ENCODE data around the gene GALNT2. TPM values are rescaled to one million over a fixed set of nuclear protein-coding genes. Genes with fewer than 3 reads are reported as not detected.

Gene GALNT2
- total RNA-seq, 1 donor from 2014 or later = 81.6 TPM

GRCh38 chr1:230222678-230223077 lies 155.6 kb downstream of the GALNT2 start:
- no peak for DNase-seq (ENCODE audit: extremely low read depth, low read depth, low spot score)

- no peak for DNase-seq (ENCODE audit: extremely low read depth, low read depth, low spot score)
Observed at GRCh38 chr1:230224101-230224960, 157.3 kb downstream of the GALNT2 start.

GRCh38 chr1:230226007-230226800 lies 159.2 kb downstream of the GALNT2 start:
- DNase-seq (ENCODE audit: extremely low read depth, low read depth, low spot score) = no peak

- no peak for DNase-seq (ENCODE audit: extremely low read depth, low read depth, low spot score)
Observed at GRCh38 chr1:230226814-230227213, 159.8 kb downstream of the GALNT2 start.

- DNase-seq (ENCODE audit: extremely low read depth, low read depth, low spot score) = no peak
Observed at GRCh38 chr1:230228236-230228897, 161.3 kb downstream of the GALNT2 start.

GRCh38 chr1:230230273-230230672 lies 163.2 kb downstream of the GALNT2 start:
- no peak for DNase-seq (ENCODE audit: extremely low read depth, low read depth, low spot score)

GRCh38 chr1:230230948-230231773 lies 164.1 kb downstream of the GALNT2 start:
- no peak for DNase-seq (ENCODE audit: extremely low read depth, low read depth, low spot score)

GRCh38 chr1:230231774-230232145 lies 164.7 kb downstream of the GALNT2 start:
- DNase-seq (ENCODE audit: extremely low read depth, low read depth, low spot score) = no peak

GRCh38 chr1:230232371-230232771 lies 165.3 kb downstream of the GALNT2 start:
- no peak for DNase-seq (ENCODE audit: extremely low read depth, low read depth, low spot score)

- DNase-seq (ENCODE audit: extremely low read depth, low read depth, low spot score) = no peak
Observed at GRCh38 chr1:230233786-230234185, 166.7 kb downstream of the GALNT2 start.

GRCh38 chr1:230235876-230236275 lies 168.8 kb downstream of the GALNT2 start:
- no peak for DNase-seq (ENCODE audit: extremely low read depth, low read depth, low spot score)

GRCh38 chr1:230236301-230237008 lies 169.4 kb downstream of the GALNT2 start:
- no peak for DNase-seq (ENCODE audit: extremely low read depth, low read depth, low spot score)

- no peak for DNase-seq (ENCODE audit: extremely low read depth, low read depth, low spot score)
Observed at GRCh38 chr1:230237009-230237370, 170.0 kb downstream of the GALNT2 start.

GRCh38 chr1:230237805-230238204 lies 170.8 kb downstream of the GALNT2 start:
- no peak for DNase-seq (ENCODE audit: extremely low read depth, low read depth, low spot score)

- DNase-seq (ENCODE audit: extremely low read depth, low read depth, low spot score) = no peak
Observed at GRCh38 chr1:230240446-230241086, 173.5 kb downstream of the GALNT2 start.

GRCh38 chr1:230242326-230242725 lies 175.3 kb downstream of the GALNT2 start:
- no peak for DNase-seq (ENCODE audit: extremely low read depth, low read depth, low spot score)

- no peak for DNase-seq (ENCODE audit: extremely low read depth, low read depth, low spot score)
Observed at GRCh38 chr1:230243146-230243545, 176.1 kb downstream of the GALNT2 start.

- no peak for DNase-seq (ENCODE audit: extremely low read depth, low read depth, low spot score)
Observed at GRCh38 chr1:230243583-230244353, 176.7 kb downstream of the GALNT2 start.

GRCh38 chr1:230246551-230246950 lies 179.5 kb downstream of the GALNT2 start:
- no peak for DNase-seq (ENCODE audit: extremely low read depth, low read depth, low spot score)

Measured in glomerular endothelial cell (primary cell).